ENCODE results near the gene AKAP13. TPM values are rescaled to one million over a fixed set of nuclear protein-coding genes. Genes with fewer than 3 reads are reported as not detected.

Gene AKAP13
- total and polyA plus RNA-seq, 2 donors (not counting 1 experiment from before 2014, with no cell fraction given), result 73.8 to 358 TPM

- no peak overlapping the region for H3K4me2 ChIP-seq (replicated peaks; ENCODE audit: low read depth, low read length, poor library complexity, severe bottlenecking)
- ChIA-PET CTCF (no interaction called here), POLR2A (no interaction called here)
- no peak overlapping the region for H3K9ac ChIP-seq (ENCODE audit: low read length)
- H4K20me1 ChIP-seq (ENCODE audit: control insufficient read depth, insufficient read depth, low read length, poor library complexity, severe bottlenecking), result no peaks in the 10 kb centered on the region
- H3K27ac ChIP-seq (ENCODE audit: low read length in 2 of 2), result no peak overlapping the region
- WGBS (ENCODE audit: insufficient coverage), result 99% methylated on average over 9 of the region's 9 CpGs
- intact Hi-C loops (cut with micrococcal nuclease), result no loop called here
- no peaks in the 10 kb centered on the region for H3K79me2 ChIP-seq (ENCODE audit: control insufficient read depth, insufficient read depth, low read length)
- ATAC-seq (ENCODE audit: low read depth) (no peak), DNase-seq (no peak)
- H3K4me3 ChIP-seq (ENCODE audit: control extremely low read depth in 1 of 5, extremely low read depth in 1 of 5, insufficient read depth in 1 of 5, low read depth in 2 of 5, low read length in 4 of 5), result no peak overlapping the region
- TF ChIP-seq CTCF (IDR thresholded peaks at IDR 0.05) (no peak), EZH2 (IDR thresholded peaks at IDR 0.05; ENCODE audit: borderline replicate concordance, insufficient read depth, low read depth, low read length, poor library complexity, severe bottlenecking) (no peak)
- H3K36me3 ChIP-seq (replicated peaks in 1 of 2; ENCODE audit: control extremely low read depth in 1 of 2, control insufficient read depth in 1 of 2, extremely low read depth in 1 of 2, insufficient read depth in 2 of 2, low read length in 1 of 2), result no peaks in the 10 kb centered on the region
- Mint-ChIP-seq H3K4me3 (no peak overlapping the region), H3K27ac (no peak overlapping the region), H3K4me1 (peaks cover 2% of the 10 kb centered on the region), H3K9me3 (ENCODE audit: insufficient read depth) (no peaks in the 10 kb centered on the region), H3K27me3 (no peaks in the 10 kb centered on the region)
- no peaks in the 10 kb centered on the region for H3K27me3 ChIP-seq (replicated peaks in 1 of 4; ENCODE audit: control extremely low read depth in 1 of 4, control insufficient read depth in 3 of 4, insufficient read depth in 4 of 4, low read length in 3 of 4)
- no peaks in the 10 kb centered on the region for H3K9me3 ChIP-seq (ENCODE audit: control extremely low read depth in 1 of 3, control insufficient read depth in 2 of 3, insufficient read depth in 1 of 3, low read length in 2 of 3)
- H3K4me1 ChIP-seq (ENCODE audit: control insufficient read depth in 2 of 2, insufficient read depth in 2 of 2, low read length in 2 of 2), result no peaks in the 10 kb centered on the region
- no peak overlapping the region for H2AFZ ChIP-seq (ENCODE audit: insufficient read depth, low read depth, low read length, poor library complexity, severe bottlenecking)
These were observed 376.1 kb downstream of the AKAP13 start for GRCh38 chr15:85756411-85757072.

- H3K4me3 ChIP-seq (ENCODE audit: control extremely low read depth in 1 of 5, extremely low read depth in 1 of 5, insufficient read depth in 1 of 5, low read depth in 2 of 5, low read length in 4 of 5), result no peak overlapping the region
- no peak overlapping the region for H3K4me2 ChIP-seq (replicated peaks; ENCODE audit: low read depth, low read length, poor library complexity, severe bottlenecking)
- no peak overlapping the region for H2AFZ ChIP-seq (ENCODE audit: insufficient read depth, low read depth, low read length, poor library complexity, severe bottlenecking)
- H3K9me3 ChIP-seq (ENCODE audit: control extremely low read depth in 1 of 3, control insufficient read depth in 2 of 3, insufficient read depth in 1 of 3, low read length in 2 of 3), result no peaks in the 10 kb centered on the region
- H3K27me3 Mint-ChIP-seq, result no peaks in the 10 kb centered on the region
- H3K4me1 ChIP-seq (ENCODE audit: control insufficient read depth in 2 of 2, insufficient read depth in 2 of 2, low read length in 2 of 2), result no peaks in the 10 kb centered on the region
- DNase-seq (no peak), ATAC-seq (ENCODE audit: low read depth) (no peak)
- TF ChIP-seq EZH2 (IDR thresholded peaks at IDR 0.05; ENCODE audit: borderline replicate concordance, insufficient read depth, low read depth, low read length, poor library complexity, severe bottlenecking) (no peak), CTCF (IDR thresholded peaks at IDR 0.05) (no peak)
- H3K9ac ChIP-seq (ENCODE audit: low read length), result no peak overlapping the region
- POLR2A ChIA-PET, result no interaction called here
- H3K27ac ChIP-seq (ENCODE audit: low read length in 2 of 2), result no peak overlapping the region
- H4K20me1 ChIP-seq (ENCODE audit: control insufficient read depth, insufficient read depth, low read length, poor library complexity, severe bottlenecking), result no peaks in the 10 kb centered on the region
- H3K4me3 Mint-ChIP-seq, result no peak overlapping the region
- H3K27ac Mint-ChIP-seq, result no peak overlapping the region
- intact Hi-C loops (cut with micrococcal nuclease), result no loop called here
- 94% methylated on average over 6 of the region's 13 CpGs for WGBS (ENCODE audit: insufficient coverage)
- no peaks in the 10 kb centered on the region for H3K9me3 Mint-ChIP-seq (ENCODE audit: insufficient read depth)
- H3K79me2 ChIP-seq (ENCODE audit: control insufficient read depth, insufficient read depth, low read length), result no peaks in the 10 kb centered on the region
- H3K36me3 ChIP-seq (replicated peaks in 1 of 2; ENCODE audit: control extremely low read depth in 1 of 2, control insufficient read depth in 1 of 2, extremely low read depth in 1 of 2, insufficient read depth in 2 of 2, low read length in 1 of 2), result no peaks in the 10 kb centered on the region
- peaks cover 2% of the 10 kb centered on the region for H3K4me1 Mint-ChIP-seq
- no peaks in the 10 kb centered on the region for H3K27me3 ChIP-seq (replicated peaks in 1 of 4; ENCODE audit: control extremely low read depth in 1 of 4, control insufficient read depth in 3 of 4, insufficient read depth in 4 of 4, low read length in 3 of 4)
- CTCF ChIA-PET, result no interaction called here
These were observed 376.9 kb downstream of the AKAP13 start for GRCh38 chr15:85757073-85757938.

Measured in B cell (primary cell).